T-helper 17 cell (primary cell): ENCODE data around the gene SPIN2A. TPM values are rescaled to one million over a fixed set of nuclear protein-coding genes. Genes with fewer than 3 reads are reported as not detected.
"Not testable (repeated sequence)": the region's sequence is repeated elsewhere in the genome, so short reads cannot be mapped to it uniquely, and the experiment has no call there.

ENCODE experiments used
- ATAC-seq: fragments of 150-1000 bp; cut with Tn5 transposase; 2 replicates; pipeline ENCODE4 v1.10.0; 2021; ENCODE audit warnings: mild to moderate bottlenecking, moderate library complexity
- DNase-seq, 3 donors: peaks; one replicate each; pipeline versions ENCODE4 v3.0.0 to v3.0.0-alpha.2; 2020 to 2021
- H3K9me3 ChIP-seq: one replicate; pipeline ENCODE4 v1.7.0; 2013; ENCODE audit warnings: low read length, mild to moderate bottlenecking; ENCODE audit not compliant: control insufficient read depth, poor library complexity, severe bottlenecking
- H3K27ac Mint-ChIP-seq: one replicate; pipeline ENCODE4 v1.8.0; 2022; ENCODE audit warnings: mild to moderate bottlenecking, moderate library complexity, mixed read lengths
- H3K27me3 Mint-ChIP-seq: one replicate; pipeline ENCODE4 v1.8.0; 2022; ENCODE audit warnings: mixed read lengths
- H3K36me3 Mint-ChIP-seq: one replicate; pipeline ENCODE4 v1.8.0; 2022; ENCODE audit warnings: low read depth, mixed read lengths
- H3K4me1 Mint-ChIP-seq: one replicate; pipeline ENCODE4 v1.8.0; 2022; ENCODE audit warnings: mild to moderate bottlenecking, mixed read lengths
- H3K4me3 Mint-ChIP-seq: one replicate; pipeline ENCODE4 v1.8.0; 2022; ENCODE audit warnings: mild to moderate bottlenecking, moderate library complexity, mixed read lengths
- total RNA-seq, 4 donors: library from RNA in 2 of 4; stranded (reverse) in 2 of 4; gene quantifications; one replicate each; pipeline ENCODE4 v1.2.3 and lab custom pipeline; 2022 to 2026

The SPIN2A gene
- total RNA-seq (under 1 TPM; 0.42 to 0.67 TPM), total RNA-seq (lab: John Stamatoyannopoulos, UW) (0 reads per million in 2 donors)

- not testable (repeated sequence) for DNase-seq, H3K36me3 Mint-ChIP-seq, H3K9me3 ChIP-seq, H3K27ac Mint-ChIP-seq, H3K4me1 Mint-ChIP-seq, H3K4me3 Mint-ChIP-seq, ATAC-seq, H3K27me3 Mint-ChIP-seq
Observed at GRCh38 chrX:57137073-57137472, at the start of gene SPIN2A. Gene SPIN2A (minus strand): TSS chrX:57137397. CDS start chrX:57136597, 800 bp downstream.

GRCh38 chrX:57178605-57179004 is 41.4 kb upstream of the SPIN2A start:
- Mint-ChIP-seq H3K36me3 (no peaks in the 10 kb centered on the region), H3K4me3 (no peak overlapping the region)

GRCh38 chrX:57177070-57177469 is 39.9 kb upstream of the SPIN2A start:
- no peak overlapping the region for H3K4me3 Mint-ChIP-seq
- no peak for DNase-seq
- no peak for ATAC-seq
- no peaks in the 10 kb centered on the region for H3K27me3 Mint-ChIP-seq
- no peak overlapping the region for H3K27ac Mint-ChIP-seq
- H3K9me3 ChIP-seq: no peaks in the 10 kb centered on the region
- no peaks in the 10 kb centered on the region for H3K4me1 Mint-ChIP-seq
- no peaks in the 10 kb centered on the region for H3K36me3 Mint-ChIP-seq

More at GRCh38 chrX:57178605-57179004, 41.4 kb upstream of the SPIN2A start:
- Mint-ChIP-seq H3K27me3 (no peaks in the 10 kb centered on the region), H3K4me1 (no peaks in the 10 kb centered on the region), H3K27ac (no peak overlapping the region)
- ATAC-seq (no peak), DNase-seq (no peak)
- H3K9me3 ChIP-seq: no peaks in the 10 kb centered on the region

- no peak for ATAC-seq
- Mint-ChIP-seq H3K4me3 (no peak overlapping the region), H3K36me3 (no peaks in the 10 kb centered on the region), H3K27me3 (no peaks in the 10 kb centered on the region), H3K27ac (no peak overlapping the region), H3K4me1 (no peaks in the 10 kb centered on the region)
- no peak for DNase-seq
- H3K9me3 ChIP-seq: no peaks in the 10 kb centered on the region
Observed at GRCh38 chrX:57172544-57172943, 35.3 kb upstream of the SPIN2A start.

- no peak overlapping the region for H3K4me3 Mint-ChIP-seq
- ATAC-seq: no peak
- H3K4me1 Mint-ChIP-seq: no peaks in the 10 kb centered on the region
- H3K27ac Mint-ChIP-seq: no peak overlapping the region
- no peaks in the 10 kb centered on the region for H3K27me3 Mint-ChIP-seq
- no peaks in the 10 kb centered on the region for H3K9me3 ChIP-seq
- no peak for DNase-seq
- no peaks in the 10 kb centered on the region for H3K36me3 Mint-ChIP-seq
Observed at GRCh38 chrX:57156397-57157049, 19.3 kb upstream of the SPIN2A start.

- Mint-ChIP-seq H3K4me1 (no peaks in the 10 kb centered on the region), H3K4me3 (no peak overlapping the region), H3K27me3 (no peaks in the 10 kb centered on the region), H3K36me3 (no peaks in the 10 kb centered on the region), H3K27ac (no peak overlapping the region)
- DNase-seq: no peak
- no peaks in the 10 kb centered on the region for H3K9me3 ChIP-seq
- no peak for ATAC-seq
Observed at GRCh38 chrX:57155171-57155570, 18.0 kb upstream of the SPIN2A start.

- not testable (repeated sequence) for DNase-seq, H3K36me3 Mint-ChIP-seq, H3K27me3 Mint-ChIP-seq, H3K4me3 Mint-ChIP-seq, H3K4me1 Mint-ChIP-seq, H3K9me3 ChIP-seq, ATAC-seq, H3K27ac Mint-ChIP-seq
Observed at GRCh38 chrX:57152222-57152621, 15.0 kb upstream of the SPIN2A start.

- Mint-ChIP-seq H3K4me1 (peaks cover 12% of the 10 kb centered on the region), H3K4me3 (no peak overlapping the region), H3K27me3 (no peaks in the 10 kb centered on the region), H3K27ac (no peak overlapping the region), H3K36me3 (peaks cover 2% of the 10 kb centered on the region)
- DNase-seq: no peak
- no peaks in the 10 kb centered on the region for H3K9me3 ChIP-seq
- no peak for ATAC-seq
Observed at GRCh38 chrX:57138674-57139073, 1.5 kb upstream of the SPIN2A start.

GRCh38 chrX:57137501-57137900 is 304 bp upstream of the SPIN2A start:
- Mint-ChIP-seq H3K4me3 (no peak overlapping the region), H3K27me3 (no peaks in the 10 kb centered on the region), H3K4me1 (peaks cover 9% of the 10 kb centered on the region), H3K27ac (no peak overlapping the region), H3K36me3 (peaks cover 5% of the 10 kb centered on the region)
- ATAC-seq (no peak), DNase-seq (no peak)
- H3K9me3 ChIP-seq: no peaks in the 10 kb centered on the region

- not testable (repeated sequence) for H3K27ac Mint-ChIP-seq, H3K4me1 Mint-ChIP-seq, DNase-seq, H3K9me3 ChIP-seq, H3K36me3 Mint-ChIP-seq, ATAC-seq, H3K4me3 Mint-ChIP-seq, H3K27me3 Mint-ChIP-seq
Observed at GRCh38 chrX:57136589-57136988, 608 bp downstream of the SPIN2A start.

GRCh38 chrX:57135287-57135686 is 1.9 kb downstream of the SPIN2A start:
- Mint-ChIP-seq H3K4me3 (no peak overlapping the region), H3K27ac (no peak overlapping the region), H3K4me1 (peaks cover 4% of the 10 kb centered on the region), H3K27me3 (no peaks in the 10 kb centered on the region), H3K36me3 (peaks cover 5% of the 10 kb centered on the region)
- no peak for DNase-seq
- no peaks in the 10 kb centered on the region for H3K9me3 ChIP-seq
- ATAC-seq: no peak

- peaks cover 4% of the 10 kb centered on the region for H3K4me1 Mint-ChIP-seq
- H3K36me3 Mint-ChIP-seq: peaks cover 5% of the 10 kb centered on the region
- no peak for ATAC-seq
- H3K9me3 ChIP-seq: no peaks in the 10 kb centered on the region
- no peaks in the 10 kb centered on the region for H3K27me3 Mint-ChIP-seq
- H3K4me3 Mint-ChIP-seq: no peak overlapping the region
- no peak overlapping the region for H3K27ac Mint-ChIP-seq
- DNase-seq: no peak
Observed at GRCh38 chrX:57134702-57135101, 2.5 kb downstream of the SPIN2A start.

- ATAC-seq (no peak), DNase-seq (no peak)
- Mint-ChIP-seq H3K27me3 (no peaks in the 10 kb centered on the region), H3K4me3 (no peak overlapping the region), H3K36me3 (peaks cover 5% of the 10 kb centered on the region), H3K27ac (no peak overlapping the region), H3K4me1 (peaks cover 4% of the 10 kb centered on the region)
- no peaks in the 10 kb centered on the region for H3K9me3 ChIP-seq
Observed at GRCh38 chrX:57133706-57134105, 3.5 kb downstream of the SPIN2A start.

GRCh38 chrX:57133284-57133683 is 3.9 kb downstream of the SPIN2A start:
- not testable (repeated sequence) for H3K36me3 Mint-ChIP-seq, H3K27me3 Mint-ChIP-seq, H3K4me3 Mint-ChIP-seq, H3K27ac Mint-ChIP-seq, H3K4me1 Mint-ChIP-seq, H3K9me3 ChIP-seq, DNase-seq, ATAC-seq
